ENCODE data around the gene TBC1D2B. TPM values are rescaled to one million over a fixed set of nuclear protein-coding genes. Genes with fewer than 3 reads are reported as not detected.

Gene TBC1D2B
- polyA plus RNA-seq, 4 donors: 29.0 to 32.1 (median 30.5) TPM

DNA sequence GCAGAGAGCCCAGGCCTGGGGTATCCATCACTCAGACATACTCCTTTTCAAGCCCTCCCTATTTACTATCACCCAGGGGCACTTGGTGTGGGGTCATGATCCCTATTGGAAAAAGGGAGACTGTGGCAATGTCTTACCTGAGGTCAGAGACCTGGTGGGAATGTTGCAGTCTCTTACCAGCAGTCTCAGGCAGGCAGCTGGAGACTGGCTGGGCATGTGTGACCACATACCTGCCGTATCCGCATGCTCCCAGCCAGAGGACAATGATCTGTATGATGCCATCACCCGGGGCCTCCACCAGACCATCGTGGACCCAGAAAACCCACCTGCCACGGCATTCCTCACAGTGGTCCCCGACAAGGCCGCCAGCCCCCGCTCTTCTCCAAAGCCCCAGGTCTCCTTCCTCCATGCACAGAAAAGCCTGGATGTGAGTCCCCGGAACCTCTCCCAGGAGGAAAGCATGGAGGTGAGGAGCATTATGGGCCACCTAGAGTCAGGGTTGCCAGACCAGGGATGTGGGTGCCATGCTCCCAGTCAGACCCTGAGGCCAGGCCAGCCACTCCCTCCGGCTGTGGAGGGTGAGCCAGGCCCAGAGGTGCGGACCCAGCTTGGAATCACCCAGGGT is 20.7 kb upstream of the TBC1D2B start:
- DNase-seq (ENCODE audit: low read depth in 4 of 4, low spot score in 3 of 4): no peak

DNA sequence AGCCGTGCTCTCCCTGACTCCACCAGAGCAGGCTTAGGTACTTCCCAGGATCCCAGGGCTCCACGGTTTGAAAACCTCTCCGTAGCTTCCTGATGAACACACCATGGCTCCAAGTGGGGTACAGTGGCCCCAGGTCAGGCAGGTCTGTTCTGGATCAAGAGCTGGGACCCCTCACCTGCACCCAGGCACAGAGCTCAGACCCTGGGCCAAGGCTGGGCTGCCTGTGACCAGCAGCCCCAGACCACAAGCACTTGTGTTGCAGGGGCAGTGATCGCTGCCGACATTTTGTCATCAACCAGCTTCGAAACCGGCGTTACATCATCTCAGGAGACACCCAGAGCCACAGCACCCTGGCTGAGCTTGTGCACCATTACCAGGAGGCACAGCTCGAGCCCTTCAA is 20.2 kb upstream of the TBC1D2B start:
- no peak for DNase-seq (ENCODE audit: low read depth in 4 of 4, low spot score in 3 of 4)

DNA sequence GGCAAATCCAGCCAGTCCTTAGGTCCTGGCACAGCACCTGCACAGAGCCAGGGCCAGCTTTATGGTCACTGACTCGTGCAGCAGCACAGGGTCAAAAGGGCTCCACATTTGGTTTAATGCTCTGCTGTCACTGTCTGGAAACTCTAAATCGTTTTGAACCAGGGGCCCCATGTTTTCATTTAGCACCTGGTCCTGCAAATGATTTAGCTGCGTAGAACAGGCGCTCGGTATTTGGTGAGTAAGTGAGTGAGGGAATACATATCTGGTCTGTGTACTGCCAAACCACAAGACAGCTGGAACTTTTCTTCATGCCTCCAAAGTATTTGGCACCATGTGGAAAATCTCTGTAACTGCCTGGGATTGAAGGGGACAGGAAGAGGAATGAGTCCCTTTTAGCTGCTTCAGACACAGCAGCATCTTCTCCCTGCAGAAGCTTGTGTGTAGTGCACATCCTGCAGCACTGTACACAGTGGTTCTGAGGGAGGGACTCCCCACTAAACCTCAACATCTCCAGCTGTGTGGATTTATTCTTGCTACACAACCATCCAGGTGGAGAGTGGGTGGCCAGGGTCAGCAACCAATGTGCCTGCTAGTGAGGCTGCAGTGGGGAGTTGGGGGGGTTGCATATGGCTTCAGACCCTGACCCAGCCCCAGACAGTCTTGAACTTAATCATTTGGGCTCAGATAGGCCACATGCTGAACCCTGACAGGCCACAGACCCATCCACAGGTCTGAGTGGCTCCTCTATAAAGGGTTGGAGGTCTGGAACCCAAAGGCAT is 15.9 kb upstream of the TBC1D2B start:
- peak in 3 of 4 donors; percentile 39 to 62 (median 61) for DNase-seq (ENCODE audit: low read depth in 4 of 4, low spot score in 3 of 4)

DNA sequence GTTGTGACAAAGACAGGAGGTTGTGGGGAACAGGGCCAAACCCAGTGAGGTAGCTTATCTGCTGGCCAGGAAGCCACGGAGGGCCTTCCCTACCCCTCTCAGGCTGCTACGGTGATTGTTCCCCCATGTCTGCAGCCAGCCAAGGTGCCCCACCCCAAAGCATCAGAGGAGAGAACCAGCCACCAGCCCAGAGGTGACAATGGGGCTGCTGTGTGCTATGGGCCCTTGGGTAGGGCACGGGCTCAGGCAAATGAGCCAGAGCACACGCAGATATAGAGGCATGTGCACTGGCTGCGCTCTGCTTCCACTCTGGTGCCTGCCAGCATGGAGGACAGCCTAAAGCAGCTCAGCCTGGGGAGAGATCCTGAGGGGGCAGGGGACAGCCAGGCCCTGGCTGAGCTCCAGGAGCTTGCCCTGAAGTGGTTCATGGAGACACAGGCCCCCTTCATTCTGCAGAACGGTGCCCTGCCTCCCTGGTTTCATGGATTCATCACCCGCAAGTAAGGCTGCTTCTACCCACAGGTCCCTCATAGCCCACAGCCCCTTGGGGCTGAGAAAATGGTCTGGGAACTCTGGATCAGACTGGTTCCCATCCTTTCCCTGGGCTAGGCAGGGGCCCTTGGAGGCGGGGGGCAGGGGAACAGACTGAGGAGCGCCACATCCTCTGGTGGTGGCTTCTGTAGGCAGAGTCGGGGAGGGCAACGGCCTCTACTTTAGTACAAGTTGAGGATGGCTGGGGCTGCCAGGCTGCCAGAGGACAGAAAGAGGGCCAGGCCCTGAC is 14.9 kb upstream of the TBC1D2B start, which contains the start of gene SH2D7:
TSS of gene SH2D7 (plus strand) at position 301 of the 781 bp plus-strand sequence. CDS start at position 325, 24 bp downstream.
- DNase-seq (ENCODE audit: low read depth in 4 of 4, low spot score in 3 of 4): no peak

DNA sequence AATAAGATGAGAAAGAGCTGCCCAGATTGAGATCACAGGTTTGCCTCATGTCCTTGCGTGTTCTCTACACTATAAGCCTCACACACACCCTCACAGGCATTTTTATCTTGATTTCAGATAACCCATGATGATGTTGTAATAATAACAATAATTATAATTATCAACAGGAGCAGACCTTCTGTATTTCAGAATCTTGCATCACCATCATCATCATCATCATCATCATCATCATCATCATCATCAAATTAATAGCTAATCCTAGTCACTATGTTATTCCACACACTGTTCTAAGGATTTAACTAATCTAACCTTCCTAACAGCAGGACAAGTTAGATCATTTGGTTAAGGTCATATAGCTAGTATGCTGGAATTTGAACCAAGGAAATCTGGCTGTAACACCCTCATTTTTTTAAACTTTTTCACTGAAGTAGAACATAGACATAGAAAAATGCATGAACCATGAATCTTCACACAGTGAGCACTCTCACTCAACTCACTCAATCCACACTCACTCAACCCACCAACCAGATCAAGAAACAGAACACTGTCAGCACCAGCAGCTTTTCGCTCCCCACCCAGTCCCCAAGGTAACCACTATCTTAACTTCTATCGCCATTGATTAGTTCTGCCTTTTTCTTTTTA is 13.0 kb upstream of the TBC1D2B start:
- DNase-seq (ENCODE audit: low read depth in 4 of 4, low spot score in 3 of 4): no peak

DNA sequence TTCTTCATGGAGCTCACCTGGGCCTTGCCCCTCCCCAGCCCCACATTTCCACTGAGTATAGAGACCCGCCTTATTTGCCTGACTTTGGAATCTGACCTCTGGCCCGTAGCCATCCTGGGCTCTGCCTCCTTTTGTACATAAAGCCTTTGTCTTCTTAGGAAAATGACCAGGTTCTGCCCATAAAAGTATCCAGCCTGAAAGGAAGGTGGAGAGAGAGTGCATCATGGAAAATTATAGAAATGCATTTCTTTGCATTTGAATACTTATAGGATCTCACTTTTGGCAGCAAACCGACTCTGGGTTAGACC is 11.2 kb upstream of the TBC1D2B start:
- DNase-seq (ENCODE audit: low read depth in 4 of 4, low spot score in 3 of 4): no peak

DNA sequence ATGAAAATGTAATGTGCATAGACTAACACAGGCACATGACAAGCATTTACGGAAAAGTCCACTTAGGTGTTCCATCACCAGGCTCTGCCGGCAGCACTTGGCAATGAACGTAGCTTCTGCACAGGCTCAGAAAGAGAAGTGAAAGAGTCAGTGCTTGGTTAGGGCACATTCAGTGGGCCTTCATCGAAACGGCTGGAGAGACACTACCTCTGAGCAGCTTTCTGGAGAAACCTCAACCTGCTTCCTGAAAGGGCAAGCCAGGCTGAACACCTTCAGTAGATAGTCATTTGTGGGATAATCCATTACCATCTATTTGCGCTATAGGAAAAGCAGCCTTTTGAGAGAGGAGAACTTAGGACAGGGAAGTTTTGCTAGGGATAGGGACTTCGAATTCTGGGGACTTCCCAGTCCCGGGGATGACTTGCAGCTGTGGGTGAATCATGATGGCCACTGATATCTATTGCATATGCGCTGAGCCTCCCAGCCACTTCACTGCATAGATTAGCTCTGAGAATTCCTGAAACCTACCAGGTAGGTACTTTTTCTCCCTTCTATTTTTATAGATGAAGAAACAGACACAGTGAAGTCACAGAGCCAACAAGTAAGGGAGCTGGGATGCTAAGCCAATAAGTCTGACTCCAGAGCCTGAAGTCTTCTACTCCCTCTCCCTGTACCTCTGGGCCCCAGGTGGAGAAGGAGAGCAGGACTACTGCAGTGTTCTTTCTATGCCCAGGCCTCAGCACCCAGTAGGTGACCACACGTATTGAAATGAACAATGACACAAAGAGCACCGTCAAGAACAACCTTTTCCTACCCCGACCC is 10.7 kb upstream of the TBC1D2B start:
- DNase-seq (ENCODE audit: low read depth in 4 of 4, low spot score in 3 of 4): no peak

DNA sequence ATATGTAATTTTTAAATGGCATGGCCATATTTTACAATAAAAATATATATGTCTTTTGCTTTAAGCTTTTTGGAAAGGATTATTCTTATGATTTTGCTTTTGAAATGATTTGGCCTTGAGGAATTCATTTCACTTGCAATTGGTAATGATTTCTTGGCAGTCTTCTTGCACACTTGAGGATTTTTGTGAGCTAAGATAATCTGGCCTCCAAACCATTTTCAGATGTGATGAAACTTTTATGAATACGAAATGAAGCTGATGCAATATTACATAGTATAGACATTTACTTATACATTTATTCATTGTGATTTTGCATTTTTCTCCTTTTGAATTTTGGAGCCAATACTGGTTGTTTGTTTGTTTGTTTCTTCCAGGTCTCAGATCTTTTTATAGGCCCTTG is 8.4 kb upstream of the TBC1D2B start:
- no peak for DNase-seq (ENCODE audit: low read depth in 4 of 4, low spot score in 3 of 4)

DNA sequence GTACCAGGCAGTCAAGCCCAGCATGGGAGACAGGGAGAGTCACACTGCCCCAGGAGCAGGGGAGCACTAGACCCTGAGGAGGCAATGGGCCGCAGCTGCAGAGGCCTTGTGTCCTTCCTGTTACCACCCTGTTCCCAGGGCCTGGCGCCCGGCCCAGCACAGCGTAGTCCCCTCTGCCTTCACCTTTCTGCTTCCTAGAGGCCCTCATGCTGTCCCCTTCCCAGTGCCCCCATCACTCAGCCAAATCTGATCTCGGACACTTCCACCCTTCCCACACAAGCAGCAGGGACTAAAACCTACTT is 6.9 kb upstream of the TBC1D2B start:
- DNase-seq (ENCODE audit: low read depth in 4 of 4, low spot score in 3 of 4): no peak

DNA sequence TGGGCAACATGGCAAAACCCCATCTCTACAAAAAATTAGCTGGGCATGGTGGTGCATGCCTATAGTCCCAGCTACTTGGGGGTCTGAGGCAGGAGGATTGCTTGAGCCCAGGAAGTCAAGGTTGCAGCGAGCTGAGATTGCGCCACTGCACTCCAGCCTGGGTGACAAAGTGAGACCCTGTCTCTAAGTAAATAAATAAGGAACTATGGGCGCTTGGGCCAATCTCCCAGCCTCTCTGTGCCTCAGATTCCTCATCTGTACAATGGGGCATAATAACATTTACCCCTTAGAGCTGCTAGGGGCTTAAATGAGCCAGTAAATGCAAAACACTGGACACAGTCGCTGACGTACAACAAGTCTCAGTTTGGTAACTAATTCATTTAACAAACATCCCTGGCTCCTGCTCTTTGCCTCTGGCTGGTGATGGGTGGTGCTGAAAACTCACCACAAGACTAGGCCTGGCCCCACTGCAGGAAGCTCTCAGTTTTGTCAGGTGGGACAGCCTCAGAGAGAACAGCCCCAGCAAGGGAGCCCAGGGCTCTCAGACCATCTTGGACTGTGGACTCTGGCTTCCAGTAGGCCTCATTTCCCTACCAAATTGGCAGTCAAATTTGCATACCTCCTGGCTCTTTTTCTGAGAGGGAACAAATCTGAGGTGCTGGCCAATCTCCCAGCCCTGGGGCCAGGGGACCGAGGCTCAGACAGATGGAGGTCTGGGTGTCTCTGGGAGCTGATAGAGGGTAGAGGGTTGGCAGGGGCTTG is 6.4 kb upstream of the TBC1D2B start:
- no peak for DNase-seq (ENCODE audit: low read depth in 4 of 4, low spot score in 3 of 4)

DNA sequence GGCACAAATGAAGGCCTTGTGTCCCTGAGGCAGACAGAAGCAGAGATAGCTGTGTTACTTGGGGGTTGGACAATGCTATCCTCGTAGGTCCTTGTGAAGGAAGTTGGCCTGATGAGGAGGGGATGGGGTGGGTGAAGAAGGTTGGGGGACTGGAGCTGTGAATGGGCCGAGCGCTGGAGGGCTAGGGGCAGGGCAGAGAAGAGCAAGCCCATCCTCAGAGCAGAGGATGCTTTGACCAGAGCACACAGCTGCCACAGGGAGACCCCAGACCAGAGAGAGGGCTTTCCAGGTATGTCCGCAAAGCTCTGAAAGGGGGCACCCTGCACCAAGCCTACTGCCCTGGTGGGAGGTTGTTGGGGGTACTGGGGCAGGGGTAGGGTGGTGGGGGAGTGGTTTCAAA is 5.7 kb upstream of the TBC1D2B start:
- no peak for DNase-seq (ENCODE audit: low read depth in 4 of 4, low spot score in 3 of 4)

DNA sequence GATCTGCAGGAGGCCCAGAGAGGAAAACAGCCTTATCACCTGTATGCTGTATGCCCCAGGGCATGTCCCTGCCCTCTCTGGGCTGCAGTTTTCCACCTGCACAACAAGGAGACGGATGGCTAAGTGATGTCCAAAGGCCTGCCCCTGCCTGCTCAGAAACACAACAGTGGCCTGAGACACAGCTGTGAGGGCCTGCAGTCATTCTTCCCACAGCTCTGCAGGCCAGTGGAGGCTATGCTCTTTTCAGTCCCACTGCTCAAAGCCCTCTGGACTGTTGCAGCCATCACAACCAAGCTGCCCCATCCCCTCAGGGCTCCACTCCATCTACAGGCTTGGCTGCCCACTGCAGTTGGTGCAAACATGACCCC is 5.2 kb upstream of the TBC1D2B start:
- no peak for DNase-seq (ENCODE audit: low read depth in 4 of 4, low spot score in 3 of 4)

DNA sequence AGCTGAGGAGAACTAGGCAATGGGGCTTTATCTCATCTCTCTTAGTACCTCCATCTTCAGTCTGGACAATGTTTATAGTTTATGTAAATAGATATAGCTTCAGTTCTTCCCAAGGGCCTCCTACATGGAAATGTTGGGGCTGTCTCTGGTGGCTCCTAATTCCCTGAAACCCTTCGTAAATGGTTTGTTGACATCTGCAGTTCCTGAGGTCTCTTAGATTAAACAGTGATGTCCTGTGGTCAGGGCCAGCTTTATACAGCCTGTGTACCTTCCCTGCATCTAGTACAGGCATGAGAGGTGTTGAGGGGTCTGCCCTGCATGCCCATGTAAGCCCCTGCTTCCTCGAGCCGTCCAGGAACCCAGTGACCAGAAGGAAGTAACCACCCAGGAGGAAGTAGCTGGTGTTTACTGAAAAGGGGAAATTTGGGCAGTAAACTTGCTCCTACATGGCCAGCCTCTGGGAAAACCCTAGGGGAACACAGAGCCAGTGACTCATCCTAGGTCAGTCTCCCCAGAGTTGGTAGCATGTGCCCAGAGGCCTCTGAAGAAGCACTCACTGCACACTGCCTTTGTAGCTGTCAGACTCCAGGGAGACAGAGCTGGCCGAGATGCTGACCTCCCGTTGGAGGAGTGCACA is 4.7 kb upstream of the TBC1D2B start:
- no peak for DNase-seq (ENCODE audit: low read depth in 4 of 4, low spot score in 3 of 4)

DNA sequence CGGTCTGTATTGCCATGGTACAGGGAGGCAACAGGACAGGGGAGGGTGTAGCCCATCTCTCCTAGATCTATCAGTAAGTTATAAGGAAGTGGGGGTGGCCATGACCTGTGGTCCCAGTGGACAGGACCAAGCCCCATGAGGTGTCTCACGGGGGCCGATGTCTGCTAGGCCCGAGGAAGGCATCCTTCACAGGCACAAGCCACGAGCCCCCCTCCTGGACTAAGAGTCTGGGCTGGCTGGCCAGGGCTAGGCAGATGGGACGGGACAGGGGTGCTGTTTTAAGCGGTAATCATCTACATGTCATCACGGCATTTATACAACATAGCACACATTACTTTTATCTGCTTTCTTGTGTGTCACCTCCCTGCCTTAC is 2.6 kb upstream of the TBC1D2B start:
- no peak for DNase-seq (ENCODE audit: low read depth in 4 of 4, low spot score in 3 of 4)

DNA sequence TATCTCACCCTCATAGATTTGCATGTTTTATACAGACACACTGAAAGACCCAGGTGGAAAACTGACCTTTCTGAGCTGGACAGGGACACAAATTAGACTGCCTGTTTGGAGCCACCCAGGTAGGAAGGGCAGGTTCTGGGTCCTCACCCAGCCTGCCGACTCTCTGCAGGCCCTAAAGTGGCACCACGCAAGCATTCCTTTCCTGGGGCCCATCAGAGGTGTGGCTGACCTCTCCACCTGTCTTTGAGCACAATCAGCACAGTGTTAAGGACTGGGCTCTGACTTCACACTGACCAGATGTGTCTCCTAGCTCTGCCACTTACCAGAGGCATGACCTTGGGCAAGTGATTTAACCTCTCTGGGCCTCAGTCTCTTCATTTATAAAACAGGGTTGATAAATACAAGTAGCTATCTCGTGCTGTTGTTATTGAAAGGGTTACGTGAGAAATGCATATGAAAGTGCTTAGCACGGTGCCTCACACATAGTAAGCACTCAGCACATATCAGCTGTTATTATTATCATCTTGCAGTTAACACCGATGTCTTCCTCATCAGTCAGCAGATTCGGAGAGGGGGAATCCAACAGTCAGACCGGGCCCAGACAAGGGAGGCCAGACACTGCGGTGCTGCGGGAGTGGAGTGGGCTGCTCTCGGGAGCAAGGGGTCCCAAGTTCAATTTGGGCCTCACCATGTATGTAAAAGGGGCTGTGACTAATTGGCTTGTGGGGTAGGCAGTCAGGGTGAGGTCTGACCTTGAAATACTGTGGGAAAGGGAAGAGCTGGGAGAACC is 2.0 kb upstream of the TBC1D2B start:
- no peak for DNase-seq (ENCODE audit: low read depth in 4 of 4, low spot score in 3 of 4)

DNA sequence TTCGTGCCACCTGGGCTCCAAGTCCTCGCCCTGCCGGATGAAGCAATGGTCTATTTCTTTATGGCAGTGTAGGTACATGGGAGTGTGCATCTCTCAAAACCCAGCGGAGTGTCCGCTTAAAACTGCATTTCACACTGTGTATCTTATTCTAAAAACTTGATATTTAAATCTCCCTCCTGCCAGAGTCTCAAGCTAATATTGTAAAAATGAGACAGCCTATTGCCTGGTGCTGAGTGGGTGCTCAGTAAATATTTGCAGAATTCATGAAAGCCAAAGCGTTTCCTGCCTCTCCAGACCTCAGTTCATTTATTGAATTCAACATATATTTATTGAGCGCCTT is 330 bp upstream of the TBC1D2B start:
- no peak for DNase-seq (ENCODE audit: low read depth in 4 of 4, low spot score in 3 of 4)

DNA sequence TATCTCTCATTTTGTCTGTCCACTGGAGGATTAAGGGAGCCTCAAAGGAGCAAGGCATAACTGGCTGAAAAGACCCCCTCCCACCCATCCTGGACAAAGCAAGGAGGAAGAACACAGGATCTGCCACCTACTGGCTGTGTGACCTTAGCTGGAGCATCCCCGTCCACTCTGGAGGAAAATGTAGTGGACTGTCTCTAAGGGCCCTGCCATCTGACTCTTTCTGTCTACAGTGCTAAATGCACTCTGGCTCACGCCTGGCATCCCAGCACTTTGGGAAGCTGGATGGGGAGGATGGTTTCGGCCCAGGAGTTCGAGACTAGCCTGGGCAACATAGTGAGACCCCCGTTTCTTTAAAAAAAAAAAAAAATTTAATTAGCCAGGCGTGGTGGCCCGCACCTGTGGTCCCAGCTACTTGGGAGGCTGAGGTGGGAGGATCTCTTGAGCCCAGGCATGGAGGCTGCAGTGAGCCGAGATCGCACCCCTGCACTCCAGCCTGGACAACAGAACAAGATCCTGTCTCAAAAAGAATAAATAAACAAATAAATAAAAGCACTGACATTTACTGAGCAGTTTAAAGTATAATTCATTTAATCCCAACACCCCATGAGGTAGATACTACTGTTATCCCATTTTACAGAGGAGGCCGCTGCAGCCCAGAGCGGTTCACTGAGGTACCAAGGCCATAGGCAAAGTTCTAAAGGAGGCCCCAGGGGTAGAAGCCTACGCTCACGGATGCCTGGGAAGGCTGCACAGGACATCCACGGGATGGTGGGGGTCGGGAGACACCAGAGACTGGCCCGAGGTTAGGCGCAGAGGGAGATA is 1.1 kb downstream of the TBC1D2B start:
- no peak for DNase-seq (ENCODE audit: low read depth in 4 of 4, low spot score in 3 of 4)
